Loucy (cell line): ENCODE measurements around the gene NES.

ENCODE experiments used
- H2AFZ ChIP-seq: fragments of 200-600 bp; sonication (generic); 2 replicates; pipeline ENCODE4 v1.6.0; 2016; ENCODE audit warnings: antibody characterized with exemption, mild to moderate bottlenecking, low read length, moderate library complexity
- H3F3A ChIP-seq: fragments of 200-600 bp; 2 replicates; pipeline ENCODE4 v1.6.0; 2016; ENCODE audit warnings: antibody characterized with exemption, low read depth, mild to moderate bottlenecking
- H3K27me3 ChIP-seq: fragments of 200-600 bp; sonication (generic); 2 replicates; pipeline ENCODE4 v1.6.1; 2014; ENCODE audit warnings: low read length, mild to moderate bottlenecking; ENCODE audit not compliant: insufficient read depth, poor library complexity, severe bottlenecking
- H3K36me3 ChIP-seq: fragments of 200-600 bp; sonication (generic); 2 replicates; pipeline ENCODE4 v1.6.1; 2016; ENCODE audit warnings: low read length; ENCODE audit not compliant: insufficient read depth
- H3K4me1 ChIP-seq: fragments of 200-600 bp; sonication (generic); 2 replicates; pipeline ENCODE4 v1.5.1; 2014; ENCODE audit warnings: low read length, mild to moderate bottlenecking; ENCODE audit not compliant: insufficient read depth, poor library complexity, severe bottlenecking
- H3K4me2 ChIP-seq: fragments of 200-600 bp; sonication (generic); 2 replicates; pipeline ENCODE4 v1.6.0; 2014; ENCODE audit warnings: antibody characterized with exemption, low read length, low read depth, mild to moderate bottlenecking; ENCODE audit not compliant: poor library complexity, severe bottlenecking
- H3K4me3 ChIP-seq: fragments of 200-600 bp; sonication (generic); 2 replicates; pipeline ENCODE4 v1.5.1; 2014; ENCODE audit warnings: low read length, mild to moderate bottlenecking, mixed read lengths; ENCODE audit not compliant: poor library complexity, severe bottlenecking
- H3K79me2 ChIP-seq: fragments of 200-600 bp; sonication (generic); 2 replicates; pipeline ENCODE4 v1.6.1; 2014; ENCODE audit warnings: low read length; ENCODE audit not compliant: insufficient read depth
- H3K9ac ChIP-seq: fragments of 200-600 bp; sonication (generic); 2 replicates; pipeline ENCODE4 v1.6.0; 2014; ENCODE audit warnings: mild to moderate bottlenecking, low read depth, low read length, moderate library complexity; ENCODE audit not compliant: poor library complexity, severe bottlenecking
- H3K9me2 ChIP-seq: fragments of 200-600 bp; sonication (generic); replicated peaks from 2 replicates; pipeline ENCODE4 v1.6.1; 2016; ENCODE audit warnings: low read depth, low read length, mixed read lengths
- H3K9me3 ChIP-seq: fragments of 200-600 bp; sonication (generic); 2 replicates; pipeline ENCODE4 v1.6.1; 2014; ENCODE audit warnings: mild to moderate bottlenecking, antibody characterized with exemption, low read length, low read depth; ENCODE audit not compliant: insufficient read depth
- H4K20me1 ChIP-seq: fragments of 200-600 bp; sonication (generic); 2 replicates; pipeline ENCODE4 v1.6.0; 2014; ENCODE audit warnings: antibody characterized with exemption, low read length, mild to moderate bottlenecking; ENCODE audit not compliant: insufficient read depth, poor library complexity, severe bottlenecking
- CTCF ChIP-seq: fragments of 200-600 bp; sonication (generic); conservative IDR thresholded peaks from 2 replicates; pipeline ENCODE4 v1.5.1; 2014; ENCODE audit warnings: mild to moderate bottlenecking, antibody characterized with exemption, low read length
- EZH2phosphoT487 ChIP-seq: fragments of 200-600 bp; IDR thresholded peaks from 2 replicates; pipeline ENCODE4 v1.6.1; 2018; ENCODE audit warnings: antibody characterized with exemption, mild to moderate bottlenecking, moderate library complexity, borderline replicate concordance

Gene NES

GRCh38 chr1:156671804-156672203 lies 5.4 kb downstream of the NES start:
- no peaks in the 10 kb centered on the region for H3K4me1 ChIP-seq
- no peaks in the 10 kb centered on the region for H3K9me3 ChIP-seq
- no peaks in the 10 kb centered on the region for H3K36me3 ChIP-seq
- no peak for TF ChIP-seq CTCF
- TF ChIP-seq EZH2phosphoT487: no peak
- H3K4me3 ChIP-seq: no peak overlapping the region
- H4K20me1 ChIP-seq: no peaks in the 10 kb centered on the region
- H3K79me2 ChIP-seq: no peaks in the 10 kb centered on the region
- H3K9me2 ChIP-seq: no peaks in the 10 kb centered on the region
- H2AFZ ChIP-seq: no peak overlapping the region
- H3K27me3 ChIP-seq: no peaks in the 10 kb centered on the region
- no peaks in the 10 kb centered on the region for H3F3A ChIP-seq
- no peak overlapping the region for H3K9ac ChIP-seq
- no peak overlapping the region for H3K4me2 ChIP-seq

GRCh38 chr1:156670791-156671190 lies 6.4 kb downstream of the NES start:
- Histone ChIP-seq H3K9ac (no peak overlapping the region), H4K20me1 (no peaks in the 10 kb centered on the region), H2AFZ (no peak overlapping the region), H3K79me2 (no peaks in the 10 kb centered on the region), H3K4me1 (no peaks in the 10 kb centered on the region), H3K9me3 (no peaks in the 10 kb centered on the region), H3K36me3 (no peaks in the 10 kb centered on the region), H3K4me2 (no peak overlapping the region), H3K27me3 (no peaks in the 10 kb centered on the region), H3F3A (no peaks in the 10 kb centered on the region), H3K4me3 (no peak overlapping the region), H3K9me2 (no peaks in the 10 kb centered on the region)
- no peak for TF ChIP-seq CTCF
- no peak for TF ChIP-seq EZH2phosphoT487

GRCh38 chr1:156670359-156670758 lies 6.8 kb downstream of the NES start:
- no peak for TF ChIP-seq CTCF
- TF ChIP-seq EZH2phosphoT487: no peak
- H3K4me2 ChIP-seq: no peak overlapping the region
- H3K9ac ChIP-seq: no peak overlapping the region
- H4K20me1 ChIP-seq: no peaks in the 10 kb centered on the region
- no peaks in the 10 kb centered on the region for H3K79me2 ChIP-seq
- no peaks in the 10 kb centered on the region for H3K9me3 ChIP-seq
- no peak overlapping the region for H2AFZ ChIP-seq
- H3K27me3 ChIP-seq: no peaks in the 10 kb centered on the region
- H3K4me1 ChIP-seq: no peaks in the 10 kb centered on the region
- no peaks in the 10 kb centered on the region for H3K36me3 ChIP-seq
- no peaks in the 10 kb centered on the region for H3F3A ChIP-seq
- H3K9me2 ChIP-seq: no peaks in the 10 kb centered on the region
- no peak overlapping the region for H3K4me3 ChIP-seq
